Urinary bladder (tissue), 4 donors: ENCODE data around the gene LHX5. TPM values are rescaled to one million over a fixed set of nuclear protein-coding genes. Genes with fewer than 3 reads are reported as not detected.

Source experiments
- DNase-seq: peaks from one replicate; pipeline ENCODE4 v3.0.0-alpha.2; 2015; ENCODE audit errors: extremely low spot score
- H3K27ac ChIP-seq: one replicate; pipeline ENCODE4 v1.5.1; 2013; ENCODE audit warnings: low read depth, mild to moderate bottlenecking, moderate library complexity
- H3K36me3 ChIP-seq: one replicate; pipeline ENCODE4 v1.6.1; 2013; ENCODE audit warnings: mild to moderate bottlenecking, moderate library complexity; ENCODE audit not compliant: insufficient read depth
- H3K4me1 ChIP-seq: one replicate; pipeline ENCODE4 v1.6.1; 2013; ENCODE audit warnings: mild to moderate bottlenecking, moderate library complexity; ENCODE audit not compliant: insufficient read depth
- H3K4me3 ChIP-seq: one replicate; pipeline ENCODE4 v1.5.1; 2013; ENCODE audit warnings: low read depth, low read length
- WGBS: extraction: QIAGEN DNeasy Blood & Tissue Kit; methylation state at CpG from one replicate; pipeline ENCODE4 v1.1.7; 2013; 5-methylcytosine and 5-hydroxymethylcytosine counted together
- polyA plus RNA-seq: library from polyadenylated mRNA; stranded (reverse); fragments of 200-250 nt; gene quantifications from one replicate; pipeline ENCODE4 v1.2.3, GENCODE V29; 2013
- total RNA-seq: library from RNA; depleted of rRNA; stranded (reverse); fragments of >200 nt; gene quantifications from one replicate; pipeline ENCODE4 v1.2.3, GENCODE V29; 2014
- donor health status: healthy with polysubstance abuse.
- donor health status: healthy.

LHX5 gene
- total and polyA plus RNA-seq, 2 donors = not detected

- WGBS = 96% methylated on average over 1 of the region's 1 CpG
- Histone ChIP-seq H3K27ac (no peak overlapping the region), H3K4me1 (no peaks in the 10 kb centered on the region), H3K4me3 (no peak overlapping the region), H3K36me3 (no peaks in the 10 kb centered on the region)
- DNase-seq = no peak
Observed at GRCh38 chr12:113449839-113450238, 21.8 kb downstream of the LHX5 start.

- 94% methylated on average over 2 of the region's 2 CpGs for WGBS
- Histone ChIP-seq H3K4me1 (no peaks in the 10 kb centered on the region), H3K27ac (no peak overlapping the region), H3K4me3 (no peak overlapping the region), H3K36me3 (no peaks in the 10 kb centered on the region)
- no peak for DNase-seq
Observed at GRCh38 chr12:113449299-113449698, 22.4 kb downstream of the LHX5 start.

- DNase-seq = no peak
- Histone ChIP-seq H3K36me3 (no peaks in the 10 kb centered on the region), H3K27ac (no peak overlapping the region), H3K4me1 (no peaks in the 10 kb centered on the region), H3K4me3 (no peak overlapping the region)
- 31% methylated on average over 7 of the region's 7 CpGs for whole genome bisulfite sequencing
Observed at GRCh38 chr12:113448873-113449272, 22.8 kb downstream of the LHX5 start.

- Histone ChIP-seq H3K4me3 (no peak overlapping the region), H3K4me1 (no peaks in the 10 kb centered on the region), H3K36me3 (no peaks in the 10 kb centered on the region), H3K27ac (no peak overlapping the region)
- 84% methylated on average over 6 of the region's 6 CpGs for WGBS
- no peak for DNase-seq
Observed at GRCh38 chr12:113445544-113446171, 26.0 kb downstream of the LHX5 start.

- WGBS = 80% methylated on average over 6 of the region's 6 CpGs
- no peaks in the 10 kb centered on the region for H3K36me3 ChIP-seq
- no peak overlapping the region for H3K27ac ChIP-seq
- no peaks in the 10 kb centered on the region for H3K4me1 ChIP-seq
- no peak for DNase-seq
- no peak overlapping the region for H3K4me3 ChIP-seq
Observed at GRCh38 chr12:113443030-113443539, 28.6 kb downstream of the LHX5 start.

GRCh38 chr12:113440947-113441782 is 30.5 kb downstream of the LHX5 start:
- Histone ChIP-seq H3K27ac (no peak overlapping the region), H3K4me1 (no peaks in the 10 kb centered on the region), H3K36me3 (no peaks in the 10 kb centered on the region), H3K4me3 (no peak overlapping the region)
- 50% methylated on average over 14 of the region's 14 CpGs for WGBS
- no peak for DNase-seq

GRCh38 chr12:113440336-113440735 is 31.3 kb downstream of the LHX5 start:
- 72% methylated on average over 7 of the region's 7 CpGs for WGBS
- Histone ChIP-seq H3K4me3 (no peak overlapping the region), H3K4me1 (no peaks in the 10 kb centered on the region), H3K27ac (no peak overlapping the region), H3K36me3 (no peaks in the 10 kb centered on the region)
- no peak for DNase-seq

- no peak for DNase-seq
- Histone ChIP-seq H3K4me1 (no peaks in the 10 kb centered on the region), H3K36me3 (no peaks in the 10 kb centered on the region), H3K27ac (no peak overlapping the region), H3K4me3 (no peak overlapping the region)
- 31% methylated on average over 8 of the region's 8 CpGs for WGBS
Observed at GRCh38 chr12:113439606-113440030, 32.1 kb downstream of the LHX5 start.

- WGBS = 44% methylated on average over 4 of the region's 4 CpGs
- Histone ChIP-seq H3K36me3 (no peaks in the 10 kb centered on the region), H3K4me1 (no peaks in the 10 kb centered on the region), H3K27ac (no peak overlapping the region), H3K4me3 (no peak overlapping the region)
- no peak for DNase-seq
Observed at GRCh38 chr12:113439301-113439597, 32.4 kb downstream of the LHX5 start.

- DNase-seq = no peak
- H3K27ac ChIP-seq = no peak overlapping the region
- no peaks in the 10 kb centered on the region for H3K4me1 ChIP-seq
- no peaks in the 10 kb centered on the region for H3K36me3 ChIP-seq
- 76% methylated on average over 4 of the region's 4 CpGs for WGBS
- no peak overlapping the region for H3K4me3 ChIP-seq
Observed at GRCh38 chr12:113438523-113439300, 33.0 kb downstream of the LHX5 start.

- no peaks in the 10 kb centered on the region for H3K36me3 ChIP-seq
- no peak for DNase-seq
- WGBS = 66% methylated on average over 9 of the region's 9 CpGs
Observed at GRCh38 chr12:113437729-113438100, 34.0 kb downstream of the LHX5 start.

GRCh38 chr12:113436993-113437728 is 34.5 kb downstream of the LHX5 start:
- H3K4me1 ChIP-seq = no peaks in the 10 kb centered on the region
- no peaks in the 10 kb centered on the region for H3K36me3 ChIP-seq
- no peak overlapping the region for H3K4me3 ChIP-seq
- WGBS = 86% methylated on average over 6 of the region's 6 CpGs
- no peak overlapping the region for H3K27ac ChIP-seq
- no peak for DNase-seq

More at GRCh38 chr12:113437729-113438100, 34.0 kb downstream of the LHX5 start:
- H3K4me1 ChIP-seq = no peaks in the 10 kb centered on the region
- H3K27ac ChIP-seq = no peak overlapping the region
- H3K4me3 ChIP-seq = no peak overlapping the region

- H3K4me1 ChIP-seq = no peaks in the 10 kb centered on the region
- no peak overlapping the region for H3K27ac ChIP-seq
- WGBS = 85% methylated on average over 6 of the region's 6 CpGs
- H3K4me3 ChIP-seq = no peak overlapping the region
- no peaks in the 10 kb centered on the region for H3K36me3 ChIP-seq
- DNase-seq = no peak
Observed at GRCh38 chr12:113436586-113436985, 35.1 kb downstream of the LHX5 start.
